G401.6 (cell line): ENCODE measurements around the gene GPC2.
"Not testable (repeated sequence)": the region's sequence is repeated elsewhere in the genome, so short reads cannot be mapped to it uniquely, and the experiment has no call there.

Experiments
- FAIRE-seq: peaks from 2 replicates; lab custom pipeline; 2012; peaks lifted over from hg19 to GRCh38; lab: Jason Lieb, UNC

Gene GPC2

DNA sequence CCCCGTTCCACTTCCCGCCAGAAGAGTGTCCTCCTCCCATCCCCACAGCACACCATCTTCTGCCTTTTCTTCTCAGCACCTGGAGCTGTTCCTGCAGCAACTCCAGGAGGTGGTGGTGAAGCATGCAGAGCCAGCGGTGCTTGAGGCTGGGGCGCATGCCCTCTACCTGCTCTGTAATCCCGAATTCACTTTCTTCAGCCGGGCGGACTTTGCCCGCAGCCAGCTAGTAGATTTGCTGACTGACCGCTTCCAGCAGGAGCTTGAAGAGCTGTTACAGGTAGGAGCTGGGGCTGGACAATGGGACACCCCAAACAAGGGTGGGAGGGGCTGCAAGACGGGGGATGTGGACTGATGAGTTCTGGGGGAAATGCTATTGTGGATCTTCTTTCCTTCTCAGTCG, 23.5 kb upstream of the GPC2 start:
- no peak for FAIRE-seq

DNA sequence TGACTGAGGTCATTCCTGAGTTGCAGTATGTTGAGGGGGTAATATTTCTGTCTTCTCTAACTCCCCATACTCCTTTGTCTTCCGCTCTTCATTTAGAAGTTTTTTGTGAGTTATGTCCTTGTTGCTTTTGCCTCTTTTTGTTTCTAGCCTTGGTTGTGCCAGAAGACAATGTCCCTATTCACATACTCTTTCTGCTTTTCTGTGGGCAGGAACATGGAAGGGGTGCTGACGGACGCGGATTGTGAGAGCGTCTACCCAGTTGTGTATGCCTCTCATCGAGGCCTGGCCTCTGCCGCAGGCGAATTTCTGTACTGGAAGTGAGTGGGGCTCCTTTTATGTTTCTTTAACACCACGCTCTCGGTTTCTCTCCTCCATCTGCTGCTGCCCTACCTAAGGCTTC, 21.1 kb upstream of the GPC2 start:
- FAIRE-seq = no peak

DNA sequence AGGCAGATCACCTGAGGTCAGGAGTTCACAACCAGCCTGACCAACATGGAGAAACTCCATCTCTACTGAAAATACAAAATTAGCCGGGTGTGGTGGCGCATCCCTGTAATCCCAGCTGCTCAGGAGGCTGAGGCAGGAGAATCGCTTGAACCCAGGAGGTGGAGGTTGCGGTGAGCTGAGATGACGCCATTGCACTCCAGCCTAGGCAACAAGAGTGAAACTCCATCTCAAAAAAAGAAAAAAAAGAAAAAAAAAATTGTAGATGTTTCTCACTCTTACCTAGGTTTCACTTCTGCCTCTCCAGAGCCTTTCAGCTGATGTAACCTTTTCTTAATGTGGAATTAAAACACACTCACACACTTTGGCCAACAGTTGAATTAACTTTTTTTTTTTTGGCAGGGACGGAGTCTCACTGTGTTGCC, 18.7 kb upstream of the GPC2 start:
- not testable (repeated sequence) for FAIRE-seq

DNA sequence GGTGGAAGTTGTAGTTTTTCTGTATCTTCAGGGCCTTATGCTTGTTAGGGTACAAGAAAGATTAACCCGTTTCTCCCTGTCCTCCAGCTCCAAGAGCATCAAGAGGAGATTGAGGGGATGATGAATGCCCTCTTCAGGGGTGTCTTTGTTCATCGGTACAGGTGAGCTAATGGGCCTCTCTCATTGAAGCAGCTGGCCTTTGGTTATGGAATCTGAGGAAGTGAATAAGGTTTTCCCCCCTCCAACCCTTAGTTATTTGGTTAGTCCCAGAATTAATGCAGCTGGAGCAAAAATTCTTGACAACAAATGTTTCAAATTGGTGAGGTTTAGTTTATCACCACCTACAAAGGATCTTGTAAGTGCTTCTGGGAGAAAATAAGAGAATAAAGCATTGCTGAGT, 18.0 kb upstream of the GPC2 start:
- FAIRE-seq = no peak

DNA sequence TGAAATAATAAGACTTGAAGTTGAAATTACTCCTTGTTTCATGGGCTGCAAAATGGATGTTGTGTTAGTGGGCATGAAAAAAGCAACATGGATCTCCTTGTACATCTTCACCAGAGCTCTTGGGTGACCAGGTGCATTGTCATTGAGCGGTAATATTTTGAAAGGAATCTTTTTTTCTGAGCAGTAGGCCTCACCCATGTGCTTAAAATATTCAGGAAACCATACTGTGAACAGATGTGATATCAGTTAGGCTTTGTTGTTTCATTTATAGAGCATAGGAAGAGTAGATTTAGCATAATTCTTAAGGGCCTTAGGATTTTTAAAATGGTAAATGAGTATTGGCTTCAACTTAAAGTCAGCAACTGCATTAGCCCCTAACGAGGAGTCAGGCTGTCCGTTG, 15.8 kb upstream of the GPC2 start:
- no peak for FAIRE-seq

DNA sequence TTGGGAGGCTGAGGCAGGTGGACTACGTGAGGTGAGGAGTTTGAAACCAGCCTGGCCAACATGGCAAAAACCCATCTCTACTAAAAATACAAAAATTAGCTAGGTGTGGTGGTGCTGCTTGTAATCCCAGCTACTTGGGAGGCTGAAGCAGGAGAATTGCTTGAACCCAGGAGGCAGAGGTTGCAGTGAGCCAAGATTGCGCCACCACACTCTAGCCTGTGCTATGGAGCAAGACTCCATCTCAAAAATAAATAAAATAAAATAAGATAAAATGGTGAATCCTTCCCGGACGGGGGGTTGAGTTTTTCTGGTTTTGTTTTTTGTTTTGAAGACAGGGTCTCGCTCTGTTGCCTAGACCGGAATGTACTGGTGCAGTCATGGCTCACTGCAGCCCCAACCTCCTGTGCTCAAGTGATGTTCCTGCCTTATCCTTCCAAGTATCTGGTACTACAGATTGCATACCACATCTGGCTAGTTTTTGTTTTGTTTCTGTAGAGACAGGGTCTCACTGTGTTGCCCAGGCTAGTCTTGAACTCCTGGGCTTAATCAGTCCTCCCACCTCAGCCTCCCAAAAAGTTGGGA, 15.2 kb upstream of the GPC2 start:
- not testable (repeated sequence) for FAIRE-seq

DNA sequence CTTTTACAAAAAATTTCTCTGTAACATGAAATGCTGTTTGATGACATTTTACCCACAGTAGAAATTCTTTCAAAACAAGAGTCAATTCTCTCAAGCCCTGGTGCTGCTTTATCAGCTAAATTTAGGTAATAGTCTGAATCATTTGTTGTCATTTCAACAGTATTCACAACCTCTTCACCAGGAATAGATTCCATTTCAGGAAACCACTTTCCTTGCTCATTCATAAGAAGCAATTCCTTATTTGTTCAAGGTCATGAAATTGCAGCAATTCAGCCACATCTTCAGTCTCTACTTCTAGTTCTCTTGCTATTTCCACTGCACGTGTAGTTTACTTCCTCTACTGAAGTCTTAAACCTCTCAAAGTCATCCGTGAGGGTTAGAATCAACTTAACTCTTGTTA, 14.6 kb upstream of the GPC2 start:
- FAIRE-seq = no peak

DNA sequence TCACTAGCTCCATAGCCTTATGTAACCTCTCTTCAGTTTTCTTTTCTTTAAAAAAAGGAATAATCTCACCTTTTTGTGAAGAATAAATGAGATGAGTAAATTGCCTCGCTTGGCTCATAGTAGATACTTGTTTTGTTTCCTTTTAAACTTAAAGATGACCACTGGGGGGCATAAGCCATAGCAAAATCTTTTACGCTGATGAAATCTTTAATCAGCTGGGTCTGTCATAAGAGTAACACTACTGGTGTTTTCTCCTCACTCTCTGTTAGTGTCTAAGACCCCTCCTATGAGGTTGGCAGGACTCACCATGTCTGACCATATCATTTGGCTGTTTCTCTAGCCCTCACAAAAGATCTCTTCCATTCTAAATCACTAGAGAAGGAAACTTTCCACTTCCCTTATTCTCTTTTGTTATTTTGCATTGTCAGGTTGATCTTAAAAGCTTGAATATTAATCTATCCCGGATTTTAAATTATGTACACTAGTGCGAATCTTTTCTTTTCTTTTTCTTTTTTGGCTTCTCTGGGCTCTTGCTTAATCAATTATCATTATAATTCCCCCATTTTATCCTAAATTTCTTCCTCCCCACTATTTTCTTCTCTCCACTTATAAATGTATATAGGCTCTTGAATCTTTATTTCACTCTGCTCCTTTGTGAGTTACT, 13.0 kb upstream of the GPC2 start:
- peak; percentile 67 for FAIRE-seq

DNA sequence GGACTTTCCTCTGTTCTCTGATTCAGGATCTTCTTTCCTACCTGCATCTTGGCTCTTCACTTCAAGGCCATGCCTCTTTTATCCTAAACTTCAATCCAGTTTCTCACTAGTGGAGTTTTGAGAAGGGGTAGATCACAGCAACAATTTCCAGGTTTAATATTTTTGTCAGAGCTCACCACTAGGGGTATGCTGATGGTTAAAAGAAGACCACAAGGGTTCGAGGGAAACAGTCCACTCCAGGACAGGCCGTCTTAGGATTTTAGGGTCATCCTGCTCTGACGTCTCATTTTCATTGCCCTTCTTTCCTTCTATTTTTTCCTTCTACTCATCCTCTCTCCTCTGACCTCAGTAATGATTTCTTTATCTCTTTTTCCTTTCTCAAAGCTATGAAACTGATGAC, 11.9 kb upstream of the GPC2 start:
- FAIRE-seq = no peak

DNA sequence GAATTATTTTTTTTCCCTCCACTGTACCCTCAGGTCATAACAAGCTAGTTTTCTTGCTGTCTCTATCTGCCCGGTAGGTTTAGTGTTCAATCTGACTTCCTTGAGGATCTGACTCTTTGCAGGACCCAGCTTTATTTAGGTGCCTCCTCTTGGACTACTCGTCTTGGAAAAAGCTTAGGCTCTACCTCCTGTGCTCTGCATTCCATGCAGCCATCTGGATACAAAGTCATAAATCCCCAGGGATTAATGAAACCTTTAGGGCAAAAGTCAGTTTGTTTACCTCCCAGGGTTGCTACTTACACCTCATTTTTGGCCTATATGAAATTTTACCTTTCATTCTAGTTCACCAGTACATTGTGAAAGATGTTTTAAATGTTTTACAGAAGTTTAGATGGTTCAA, 8.5 kb upstream of the GPC2 start:
- FAIRE-seq = no peak

DNA sequence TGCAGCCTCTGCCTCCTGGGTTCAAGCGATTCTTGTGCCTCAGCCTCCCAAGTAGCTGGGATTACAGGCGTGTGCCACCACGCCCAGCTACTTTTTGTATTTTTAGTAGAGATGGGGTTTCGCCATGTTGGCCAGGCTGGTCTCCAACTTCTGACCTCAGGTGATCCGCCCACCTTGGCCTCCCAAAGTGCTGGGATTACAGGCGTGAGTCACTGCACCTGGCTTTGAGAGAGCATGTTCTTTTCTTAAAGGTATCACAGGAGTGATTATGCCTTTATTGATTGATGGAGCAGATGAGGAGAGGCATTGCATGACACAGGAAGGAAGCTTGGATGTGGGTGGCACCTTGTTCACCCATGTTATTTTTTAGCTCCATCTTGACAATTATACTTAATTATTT, 5.9 kb upstream of the GPC2 start:
- FAIRE-seq = not testable (repeated sequence)

DNA sequence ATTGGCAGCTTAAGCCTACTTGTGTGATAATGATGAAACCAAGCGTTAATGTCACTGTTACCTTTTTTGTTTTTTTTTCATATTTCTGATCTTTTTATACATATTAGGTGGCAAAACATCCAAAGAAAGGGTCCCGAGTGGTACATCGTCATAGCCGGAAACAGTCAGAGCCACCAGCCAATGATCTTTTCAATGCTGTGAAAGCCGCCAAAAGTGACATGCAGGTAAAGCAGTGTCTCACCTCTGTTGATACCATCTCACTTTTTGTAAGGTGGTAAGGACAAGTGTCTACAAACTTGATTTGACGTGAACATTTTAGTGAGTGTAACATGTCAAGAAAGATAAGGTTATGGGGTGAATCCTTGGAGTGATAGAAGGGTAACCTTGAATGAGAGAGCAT, 5.4 kb upstream of the GPC2 start:
- FAIRE-seq = not testable (repeated sequence)

DNA sequence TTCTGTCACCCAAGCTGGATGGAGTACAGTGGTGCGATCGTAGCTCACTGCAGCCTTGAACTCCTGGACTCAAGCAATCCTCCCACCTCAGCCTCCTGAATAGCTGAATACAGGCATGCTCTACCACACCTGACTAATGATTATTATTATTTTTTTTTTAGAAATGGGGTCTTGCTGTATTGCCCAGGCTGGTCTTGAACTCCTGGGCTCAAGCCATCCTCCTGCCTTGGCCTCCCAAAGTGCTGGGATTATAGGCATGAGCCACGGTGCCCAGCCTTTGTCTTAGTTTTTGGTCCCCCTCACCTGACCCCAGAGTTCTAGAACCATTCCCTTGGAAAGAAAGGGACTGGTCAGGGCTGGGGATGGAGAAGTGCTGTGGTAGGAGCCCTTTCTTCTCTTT, 2.9 kb upstream of the GPC2 start:
- FAIRE-seq = not testable (repeated sequence)

DNA sequence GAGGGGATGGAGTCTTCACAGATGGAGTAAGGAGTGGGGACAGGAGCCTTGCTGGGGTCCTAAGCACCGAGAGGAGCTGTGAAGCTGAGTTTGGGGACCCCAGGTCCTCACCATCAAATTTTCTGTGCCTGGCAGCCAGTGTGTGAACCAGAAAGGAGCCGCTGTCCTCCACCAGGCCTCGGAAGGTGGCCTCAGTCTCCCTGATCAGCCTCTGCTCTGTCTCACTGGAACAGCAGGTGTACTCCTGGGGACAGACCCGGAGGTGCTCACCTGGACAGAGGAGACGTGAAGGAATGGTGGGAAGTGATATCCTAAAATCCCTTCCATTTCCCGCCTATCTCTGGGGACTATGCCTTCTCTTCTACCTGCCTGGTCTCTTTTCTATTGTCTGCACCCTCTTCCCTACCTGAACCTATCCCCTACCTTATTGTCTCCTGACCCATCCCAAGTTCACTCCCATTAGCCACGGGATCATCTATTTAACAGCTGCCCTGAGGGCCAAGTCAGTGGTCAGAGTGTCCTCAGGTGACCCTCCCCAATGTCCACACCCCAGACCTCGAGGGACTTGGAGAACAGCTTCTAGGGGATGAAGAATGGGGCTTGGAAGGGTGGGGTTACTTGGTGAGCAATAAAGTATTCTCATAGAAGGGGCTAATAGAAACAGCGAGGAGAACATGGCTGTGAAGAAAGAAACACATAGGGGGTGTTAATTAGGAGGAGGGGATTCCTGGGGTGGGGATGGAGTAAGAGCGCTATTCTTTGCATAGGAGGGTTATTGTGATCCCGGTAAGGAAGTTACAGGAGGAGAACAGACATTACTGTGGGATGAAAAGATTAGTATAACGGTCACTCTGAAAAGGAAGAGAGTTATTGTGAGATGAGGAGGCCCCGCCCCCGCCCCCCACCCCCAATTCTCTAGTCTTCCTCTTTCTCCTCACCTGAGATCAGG, 811 bp downstream of the GPC2 start:
- FAIRE-seq = no peak

DNA sequence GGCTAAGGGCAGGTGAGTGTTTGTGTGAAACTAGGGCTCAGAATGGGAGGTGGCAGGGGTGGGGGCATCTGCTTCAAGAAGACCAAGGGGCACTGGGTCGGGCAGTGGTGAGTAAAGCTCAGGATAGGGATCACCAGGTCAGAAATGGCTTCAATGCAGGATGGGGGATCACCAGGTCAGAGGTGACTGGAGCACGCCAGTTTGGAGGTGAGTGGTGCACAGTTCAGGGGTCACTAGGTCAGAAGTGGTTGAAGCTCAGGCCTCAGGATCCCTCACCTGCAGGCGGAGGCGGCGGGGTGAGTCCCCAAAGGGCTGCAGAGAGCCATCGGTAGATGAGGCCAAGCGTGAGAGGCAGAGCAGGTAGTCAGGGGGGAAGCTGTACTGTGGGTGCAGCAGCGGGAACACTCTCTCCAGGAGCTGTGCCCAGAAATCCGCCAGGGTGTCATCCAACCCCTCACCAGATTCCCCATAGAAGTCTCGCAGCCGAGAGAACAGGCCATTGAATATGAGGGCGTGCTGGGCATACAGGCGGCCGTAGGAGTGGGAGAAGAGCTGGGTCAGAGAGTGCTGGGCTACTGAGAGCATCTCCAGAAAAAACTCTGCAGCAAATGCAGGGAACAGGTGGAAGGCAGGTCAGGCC, 1.8 kb downstream of the GPC2 start:
- no peak for FAIRE-seq

DNA sequence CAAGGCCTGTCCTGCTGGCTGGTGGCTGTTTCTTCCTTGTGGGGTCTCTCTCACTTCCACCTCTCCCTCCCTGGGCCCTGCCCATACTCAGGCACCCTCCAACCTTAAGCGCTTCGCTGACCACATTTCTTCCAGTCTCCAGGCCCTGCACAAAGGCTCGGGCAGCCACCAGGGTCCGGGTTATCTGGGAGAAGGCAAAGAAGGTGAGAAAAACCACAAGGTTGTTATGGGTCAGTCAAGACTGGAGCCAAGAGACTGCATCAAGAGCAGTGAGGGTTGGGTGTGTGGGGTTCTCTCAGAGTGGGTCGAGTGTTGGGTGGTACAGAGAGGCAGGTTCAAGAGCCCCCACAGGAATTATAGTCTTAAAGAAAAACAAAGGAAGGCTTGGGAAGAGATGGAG, 2.6 kb downstream of the GPC2 start:
- FAIRE-seq = no peak

DNA sequence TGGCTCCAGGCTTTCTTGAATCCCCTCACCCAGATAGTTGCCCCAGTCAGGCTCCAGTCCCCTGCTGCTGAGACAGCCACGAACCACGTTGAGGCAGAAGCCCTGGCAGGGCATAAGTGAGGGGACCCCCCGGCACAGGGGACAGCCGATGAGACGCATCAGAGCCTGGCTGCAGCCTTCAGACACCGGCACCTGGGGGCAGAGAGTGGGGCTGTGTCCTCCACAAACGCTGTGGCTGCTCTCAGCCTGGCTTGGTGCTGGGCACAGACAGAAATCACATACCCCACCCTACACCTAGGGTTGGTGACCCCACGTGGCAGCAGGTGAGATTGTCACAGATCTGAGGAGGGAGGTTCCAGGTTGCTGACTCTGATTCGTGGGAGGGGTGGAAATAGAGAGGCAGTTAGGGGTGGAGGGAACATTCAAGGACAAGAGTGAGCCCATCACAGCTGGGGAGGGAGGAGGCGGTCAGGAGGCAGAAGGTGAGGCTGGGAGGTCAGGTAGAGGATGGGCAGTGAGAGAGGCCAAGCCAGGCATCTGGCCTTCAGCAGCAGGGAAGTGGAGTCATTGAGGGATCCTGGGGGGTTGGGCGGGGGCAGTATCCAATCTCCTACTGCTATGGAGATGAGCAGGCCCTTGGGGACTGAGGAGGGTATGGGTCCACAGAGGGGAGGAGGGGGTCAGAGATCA, 3.2 kb downstream of the GPC2 start:
- no peak for FAIRE-seq

DNA sequence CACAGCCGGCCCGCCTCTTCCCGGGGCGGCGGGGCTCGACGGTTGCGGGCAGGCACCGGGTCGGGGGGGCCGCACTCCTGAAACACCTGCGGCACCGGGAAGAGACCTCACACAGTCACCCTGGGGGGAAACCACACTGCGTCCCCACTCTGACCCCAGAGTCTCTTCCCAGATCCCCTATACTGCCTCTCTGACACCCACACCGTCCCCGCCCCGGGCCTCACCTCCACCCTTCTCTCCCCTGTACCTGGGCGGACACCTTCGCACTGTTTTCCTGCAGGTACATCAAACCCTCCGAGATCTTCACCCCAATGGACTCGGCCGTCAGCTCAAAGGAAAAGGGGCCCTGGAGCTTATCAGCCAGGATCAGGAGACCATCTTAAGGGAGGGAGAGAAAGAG, 5.3 kb downstream of the GPC2 start:
- FAIRE-seq = no peak

DNA sequence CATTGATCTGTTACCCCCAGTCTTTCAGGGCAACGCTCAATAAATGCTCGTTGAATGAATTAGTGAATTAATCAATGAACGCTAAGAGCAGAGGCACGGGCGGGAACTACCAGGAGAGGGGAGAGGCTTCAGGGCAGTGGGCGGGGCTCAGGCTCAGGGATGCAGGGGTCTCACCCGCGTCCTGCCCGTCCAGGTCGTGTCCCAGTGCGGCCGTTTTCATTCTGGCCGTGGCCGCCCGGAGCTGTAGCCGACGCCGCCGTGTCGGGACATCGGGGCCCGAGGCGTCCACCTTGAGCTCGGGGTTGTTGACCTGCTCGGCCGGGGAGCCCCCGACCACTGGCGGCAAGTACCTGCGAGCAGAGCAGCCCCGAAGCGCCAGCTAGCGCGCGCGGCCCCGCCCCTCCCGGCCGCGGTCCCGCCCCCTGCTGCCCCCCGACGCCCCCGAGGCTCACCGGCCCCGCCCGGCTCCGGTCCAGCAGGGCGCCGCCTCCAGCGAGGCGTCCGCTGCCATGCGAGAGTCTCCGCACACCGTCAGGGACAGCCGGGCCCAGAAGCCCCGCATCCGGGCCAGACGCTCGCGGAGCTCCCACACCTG, 6.0 kb downstream of the GPC2 start:
- FAIRE-seq = no peak

DNA sequence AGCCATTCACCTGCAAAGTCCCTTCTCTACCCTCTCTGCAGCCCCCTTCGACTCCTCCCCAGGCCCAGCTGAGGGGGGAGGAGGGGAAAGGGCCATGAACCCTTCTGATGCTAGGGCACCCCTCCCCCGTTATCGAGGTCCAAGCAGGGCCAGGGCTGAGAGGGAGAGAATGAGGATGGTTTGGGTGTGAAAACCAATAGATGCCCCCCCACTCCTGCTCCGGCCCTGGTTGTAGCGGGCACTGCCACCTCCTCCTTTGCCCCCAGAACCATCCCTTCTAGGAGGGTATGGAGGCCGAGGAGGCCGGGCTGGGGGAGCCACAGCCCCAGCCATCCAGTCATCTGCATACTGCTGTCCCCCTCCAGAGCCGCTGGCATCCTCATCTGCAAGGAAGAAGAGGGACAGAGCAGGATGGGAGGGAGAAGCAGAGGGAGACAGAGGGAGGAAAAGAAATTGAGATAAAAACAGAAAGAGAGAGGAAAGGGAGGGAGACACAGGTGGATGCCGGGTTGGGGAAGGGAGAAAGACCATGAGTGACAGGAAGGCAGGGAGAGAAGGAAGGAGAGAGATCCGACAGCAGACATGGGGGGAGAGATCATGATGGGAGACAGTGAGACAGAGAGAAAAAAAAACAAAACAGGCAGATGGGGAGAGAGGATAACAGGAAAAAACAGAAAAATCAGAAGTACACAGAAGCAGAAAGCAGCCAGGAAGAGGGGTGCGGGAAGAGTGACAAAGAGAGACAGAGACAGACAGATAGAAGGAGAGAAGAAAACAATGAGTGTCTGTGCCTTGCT, 6.9 kb downstream of the GPC2 start:
- no peak for FAIRE-seq
